ENCODE data around the gene RDH11.

Gene RDH11

DNA sequence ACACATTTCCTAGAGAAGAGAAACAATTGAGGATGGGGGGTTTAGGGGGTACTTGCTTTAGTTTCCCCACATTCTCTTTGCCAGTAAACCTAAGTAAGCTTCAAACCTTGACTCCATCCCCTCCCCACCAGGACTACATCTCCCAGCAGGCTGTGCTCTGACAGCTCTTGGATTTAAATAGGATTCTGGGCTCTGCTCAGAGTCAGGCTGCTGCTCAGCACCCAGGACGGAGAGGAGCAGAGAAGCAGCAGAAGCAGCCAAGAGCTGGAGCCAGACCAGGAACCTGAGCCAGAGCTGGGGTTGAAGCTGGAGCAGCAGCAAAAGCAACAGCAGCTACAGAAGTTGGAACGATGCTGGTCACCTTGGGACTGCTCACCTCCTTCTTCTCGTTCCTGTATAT lies 26.7 kb upstream of the RDH11 start:
- H3K9me3 ChIP-seq (ENCODE audit: control insufficient read depth, insufficient read depth, low read depth, low read length) = no peaks in the 10 kb centered on the region
- no peaks in the 10 kb centered on the region for H3K36me3 ChIP-seq (ENCODE audit: control insufficient read depth in 2 of 2, insufficient read depth in 1 of 2, low read length in 2 of 2)
- ChIA-PET POLR2A (no interaction called here), CTCF (interaction anchor here (0.7 to 2.1 kb wide), 2 partner anchors 18 to 57 kb away, joined by 3 to 8 read pairs; no protein-coding TSS in a partner anchor)
- H3K4me3 ChIP-seq (ENCODE audit: low read depth, low read length) = no peak overlapping the region
- no peaks in the 10 kb centered on the region for H3K4me1 ChIP-seq (ENCODE audit: control insufficient read depth, insufficient read depth, low read length)
- H3K27ac ChIP-seq (ENCODE audit: extremely low read depth, low read depth, low read length) = no peak overlapping the region
- TF ChIP-seq ZBTB17 (tag by site-specific recombination; IDR thresholded peaks at IDR 0.05) (peak; percentile 95), ZNF76 (tag by site-specific recombination; IDR thresholded peaks at IDR 0.05; ENCODE audit: borderline replicate concordance, low read depth) (0 out of 2 replicates have a peak, but pooled peaks have one; percentile 31), SCRT2 (tag by site-specific recombination; IDR thresholded peaks at IDR 0.05) (no peak)

DNA sequence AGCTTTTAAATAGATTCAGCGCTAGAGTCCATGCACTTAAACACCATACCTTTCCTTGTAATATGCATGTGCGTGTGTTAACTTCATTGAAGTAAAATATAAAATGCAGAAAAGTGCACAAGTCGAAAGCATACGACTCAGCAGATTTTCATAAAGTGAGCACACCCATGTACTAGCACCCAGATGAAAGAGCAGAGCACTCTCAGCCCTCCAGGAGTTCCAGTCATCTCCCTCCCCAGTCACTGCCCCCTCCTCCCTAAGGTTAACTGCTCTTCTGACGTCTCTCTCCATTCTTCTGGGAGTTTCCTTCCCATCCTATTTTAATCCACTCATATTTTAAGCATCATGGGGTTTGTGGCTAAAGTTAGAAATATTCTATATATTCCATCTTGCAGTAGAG lies 26.3 kb upstream of the RDH11 start:
- Histone ChIP-seq H3K9me3 (ENCODE audit: control insufficient read depth, insufficient read depth, low read depth, low read length) (no peaks in the 10 kb centered on the region), H3K36me3 (ENCODE audit: control insufficient read depth in 2 of 2, insufficient read depth in 1 of 2, low read length in 2 of 2) (no peaks in the 10 kb centered on the region), H3K27ac (ENCODE audit: extremely low read depth, low read depth, low read length) (no peak overlapping the region), H3K4me1 (ENCODE audit: control insufficient read depth, insufficient read depth, low read length) (no peaks in the 10 kb centered on the region), H3K4me3 (ENCODE audit: low read depth, low read length) (no peak overlapping the region)
- POLR2A ChIA-PET = no interaction called here
- CTCF ChIA-PET = interaction anchor here (2.1 kb wide), 1 partner anchor 17 kb away, joined by 8 read pairs; no protein-coding TSS in a partner anchor
- TF ChIP-seq, protein P1, sequence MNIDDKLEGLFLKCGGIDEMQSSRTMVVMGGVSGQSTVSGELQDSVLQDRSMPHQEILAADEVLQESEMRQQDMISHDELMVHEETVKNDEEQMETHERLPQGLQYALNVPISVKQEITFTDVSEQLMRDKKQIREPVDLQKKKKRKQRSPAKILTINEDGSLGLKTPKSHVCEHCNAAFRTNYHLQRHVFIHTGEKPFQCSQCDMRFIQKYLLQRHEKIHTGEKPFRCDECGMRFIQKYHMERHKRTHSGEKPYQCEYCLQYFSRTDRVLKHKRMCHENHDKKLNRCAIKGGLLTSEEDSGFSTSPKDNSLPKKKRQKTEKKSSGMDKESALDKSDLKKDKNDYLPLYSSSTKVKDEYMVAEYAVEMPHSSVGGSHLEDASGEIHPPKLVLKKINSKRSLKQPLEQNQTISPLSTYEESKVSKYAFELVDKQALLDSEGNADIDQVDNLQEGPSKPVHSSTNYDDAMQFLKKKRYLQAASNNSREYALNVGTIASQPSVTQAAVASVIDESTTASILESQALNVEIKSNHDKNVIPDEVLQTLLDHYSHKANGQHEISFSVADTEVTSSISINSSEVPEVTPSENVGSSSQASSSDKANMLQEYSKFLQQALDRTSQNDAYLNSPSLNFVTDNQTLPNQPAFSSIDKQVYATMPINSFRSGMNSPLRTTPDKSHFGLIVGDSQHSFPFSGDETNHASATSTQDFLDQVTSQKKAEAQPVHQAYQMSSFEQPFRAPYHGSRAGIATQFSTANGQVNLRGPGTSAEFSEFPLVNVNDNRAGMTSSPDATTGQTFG (tag by site-specific recombination; IDR thresholded peaks at IDR 0.05; ENCODE audit: borderline replicate concordance) = no peak
- no peak for TF ChIP-seq ZNF658 (tag by site-specific recombination; IDR thresholded peaks at IDR 0.05)
- TF ChIP-seq, protein P2, sequence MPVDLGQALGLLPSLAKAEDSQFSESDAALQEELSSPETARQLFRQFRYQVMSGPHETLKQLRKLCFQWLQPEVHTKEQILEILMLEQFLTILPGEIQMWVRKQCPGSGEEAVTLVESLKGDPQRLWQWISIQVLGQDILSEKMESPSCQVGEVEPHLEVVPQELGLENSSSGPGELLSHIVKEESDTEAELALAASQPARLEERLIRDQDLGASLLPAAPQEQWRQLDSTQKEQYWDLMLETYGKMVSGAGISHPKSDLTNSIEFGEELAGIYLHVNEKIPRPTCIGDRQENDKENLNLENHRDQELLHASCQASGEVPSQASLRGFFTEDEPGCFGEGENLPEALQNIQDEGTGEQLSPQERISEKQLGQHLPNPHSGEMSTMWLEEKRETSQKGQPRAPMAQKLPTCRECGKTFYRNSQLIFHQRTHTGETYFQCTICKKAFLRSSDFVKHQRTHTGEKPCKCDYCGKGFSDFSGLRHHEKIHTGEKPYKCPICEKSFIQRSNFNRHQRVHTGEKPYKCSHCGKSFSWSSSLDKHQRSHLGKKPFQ (tag by site-specific recombination; IDR thresholded peaks at IDR 0.05) = no peak
- TF ChIP-seq, protein P3, sequence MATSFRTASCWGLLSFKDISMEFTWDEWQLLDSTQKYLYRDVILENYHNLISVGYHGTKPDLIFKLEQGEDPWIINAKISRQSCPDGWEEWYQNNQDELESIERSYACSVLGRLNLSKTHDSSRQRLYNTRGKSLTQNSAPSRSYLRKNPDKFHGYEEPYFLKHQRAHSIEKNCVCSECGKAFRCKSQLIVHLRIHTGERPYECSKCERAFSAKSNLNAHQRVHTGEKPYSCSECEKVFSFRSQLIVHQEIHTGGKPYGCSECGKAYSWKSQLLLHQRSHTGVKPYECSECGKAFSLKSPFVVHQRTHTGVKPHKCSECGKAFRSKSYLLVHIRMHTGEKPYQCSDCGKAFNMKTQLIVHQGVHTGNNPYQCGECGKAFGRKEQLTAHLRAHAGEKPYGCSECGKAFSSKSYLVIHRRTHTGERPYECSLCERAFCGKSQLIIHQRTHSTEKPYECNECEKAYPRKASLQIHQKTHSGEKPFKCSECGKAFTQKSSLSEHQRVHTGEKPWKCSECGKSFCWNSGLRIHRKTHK (tag by site-specific recombination; IDR thresholded peaks at IDR 0.05) = no peak
- TF ChIP-seq ZNF114 (tag by site-specific recombination; IDR thresholded peaks at IDR 0.05) = no peak
- no peak for TF ChIP-seq YY2 (tag by site-specific recombination; IDR thresholded peaks at IDR 0.05)
- TF ChIP-seq BCL11A (tag by site-specific recombination; IDR thresholded peaks at IDR 0.05; ENCODE audit: low read depth) = no peak
- TF ChIP-seq ZNF549 (tag by site-specific recombination; IDR thresholded peaks at IDR 0.05) = no peak
- TF ChIP-seq ZNF121 (tag by site-specific recombination; IDR thresholded peaks at IDR 0.05) = no peak
- TF ChIP-seq ZNF341 (tag by site-specific recombination; IDR thresholded peaks at IDR 0.05; ENCODE audit: low read depth) = no peak
- TF ChIP-seq, protein P4, sequence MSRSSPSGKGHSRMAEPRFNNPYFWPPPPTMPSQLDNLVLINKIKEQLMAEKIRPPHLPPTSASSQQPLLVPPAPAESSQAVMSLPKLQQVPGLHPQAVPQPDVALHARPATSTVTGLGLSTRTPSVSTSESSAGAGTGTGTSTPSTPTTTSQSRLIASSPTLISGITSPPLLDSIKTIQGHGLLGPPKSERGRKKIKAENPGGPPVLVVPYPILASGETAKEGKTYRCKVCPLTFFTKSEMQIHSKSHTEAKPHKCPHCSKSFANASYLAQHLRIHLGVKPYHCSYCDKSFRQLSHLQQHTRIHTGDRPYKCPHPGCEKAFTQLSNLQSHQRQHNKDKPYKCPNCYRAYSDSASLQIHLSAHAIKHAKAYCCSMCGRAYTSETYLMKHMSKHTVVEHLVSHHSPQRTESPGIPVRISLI (tag by site-specific recombination; IDR thresholded peaks at IDR 0.05) = no peak
- TF ChIP-seq, protein P5, sequence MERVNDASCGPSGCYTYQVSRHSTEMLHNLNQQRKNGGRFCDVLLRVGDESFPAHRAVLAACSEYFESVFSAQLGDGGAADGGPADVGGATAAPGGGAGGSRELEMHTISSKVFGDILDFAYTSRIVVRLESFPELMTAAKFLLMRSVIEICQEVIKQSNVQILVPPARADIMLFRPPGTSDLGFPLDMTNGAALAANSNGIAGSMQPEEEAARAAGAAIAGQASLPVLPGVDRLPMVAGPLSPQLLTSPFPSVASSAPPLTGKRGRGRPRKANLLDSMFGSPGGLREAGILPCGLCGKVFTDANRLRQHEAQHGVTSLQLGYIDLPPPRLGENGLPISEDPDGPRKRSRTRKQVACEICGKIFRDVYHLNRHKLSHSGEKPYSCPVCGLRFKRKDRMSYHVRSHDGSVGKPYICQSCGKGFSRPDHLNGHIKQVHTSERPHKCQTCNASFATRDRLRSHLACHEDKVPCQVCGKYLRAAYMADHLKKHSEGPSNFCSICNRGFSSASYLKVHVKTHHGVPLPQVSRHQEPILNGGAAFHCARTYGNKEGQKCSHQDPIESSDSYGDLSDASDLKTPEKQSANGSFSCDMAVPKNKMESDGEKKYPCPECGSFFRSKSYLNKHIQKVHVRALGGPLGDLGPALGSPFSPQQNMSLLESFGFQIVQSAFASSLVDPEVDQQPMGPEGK (tag by site-specific recombination; IDR thresholded peaks at IDR 0.05) = no peak
- TF ChIP-seq OSR2 (tag by site-specific recombination; IDR thresholded peaks at IDR 0.05) = no peak
- TF ChIP-seq ZNF48 (tag by site-specific recombination; IDR thresholded peaks at IDR 0.05) = no peak
- TF ChIP-seq ZBTB8A (tag by site-specific recombination; IDR thresholded peaks at IDR 0.05) = no peak
- no peak for TF ChIP-seq ZNF239 (tag by site-specific recombination; IDR thresholded peaks at IDR 0.05)
- TF ChIP-seq, protein P6, sequence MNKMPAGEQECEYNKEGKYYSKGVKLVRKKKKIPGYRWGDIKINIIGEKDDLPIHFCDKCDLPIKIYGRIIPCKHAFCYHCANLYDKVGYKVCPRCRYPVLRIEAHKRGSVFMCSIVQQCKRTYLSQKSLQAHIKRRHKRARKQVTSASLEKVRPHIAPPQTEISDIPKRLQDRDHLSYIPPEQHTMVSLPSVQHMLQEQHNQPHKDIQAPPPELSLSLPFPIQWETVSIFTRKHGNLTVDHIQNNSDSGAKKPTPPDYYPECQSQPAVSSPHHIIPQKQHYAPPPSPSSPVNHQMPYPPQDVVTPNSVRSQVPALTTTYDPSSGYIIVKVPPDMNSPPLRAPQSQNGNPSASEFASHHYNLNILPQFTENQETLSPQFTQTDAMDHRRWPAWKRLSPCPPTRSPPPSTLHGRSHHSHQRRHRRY (tag by site-specific recombination; IDR thresholded peaks at IDR 0.05) = no peak
- no peak for TF ChIP-seq ZNF248 (tag by site-specific recombination; IDR thresholded peaks at IDR 0.05)
- TF ChIP-seq ZNF426 (tag by site-specific recombination; IDR thresholded peaks at IDR 0.05) = no peak
- TF ChIP-seq, protein P7, sequence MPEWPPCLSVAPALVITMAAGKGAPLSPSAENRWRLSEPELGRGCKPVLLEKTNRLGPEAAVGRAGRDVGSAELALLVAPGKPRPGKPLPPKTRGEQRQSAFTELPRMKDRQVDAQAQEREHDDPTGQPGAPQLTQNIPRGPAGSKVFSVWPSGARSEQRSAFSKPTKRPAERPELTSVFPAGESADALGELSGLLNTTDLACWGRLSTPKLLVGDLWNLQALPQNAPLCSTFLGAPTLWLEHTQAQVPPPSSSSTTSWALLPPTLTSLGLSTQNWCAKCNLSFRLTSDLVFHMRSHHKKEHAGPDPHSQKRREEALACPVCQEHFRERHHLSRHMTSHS (tag by site-specific recombination; IDR thresholded peaks at IDR 0.05) = no peak

Measured in HEK293 (cell line).